K562 (cell line): ENCODE results near the gene EZH1. TPM values are rescaled to one million over a fixed set of nuclear protein-coding genes. Genes with fewer than 3 reads are reported as not detected.
A peak's percentile ranks its signal among the peaks of the same experiment; 100 is the strongest.

ENCODE experiments used
- BHLHE40 ChIP-seq: IDR thresholded peaks from 2 replicates; pipeline ENCODE4 v1.6.1; 2011; ENCODE audit warnings: low read length, improper control_type of control experiment
- CC2D1A ChIP-seq: fragments of 450-650 bp; IDR thresholded peaks from 2 replicates; pipeline ENCODE4 v1.6.1; 2017; ENCODE audit warnings: mild to moderate bottlenecking
- CTCF ChIP-seq, 3 experiments: IDR thresholded peaks in 2 of 3; conservative IDR thresholded peaks in 1 of 3; 2 replicates each; pipeline ENCODE4 v1.5.1; 2011 to 2012; ENCODE audit warnings: low read length in 3 of 3, mild to moderate bottlenecking in 3 of 3, control low read depth in 2 of 3, improper control_type of control experiment in 1 of 3, inconsistent platforms in 1 of 3, low read depth in 1 of 3, mixed read lengths in 1 of 3, moderate library complexity in 1 of 3; ENCODE audit not compliant: insufficient read depth in 2 of 3
- ZNF316 ChIP-seq: fragments of 450-650 bp; IDR thresholded peaks from 2 replicates; pipeline ENCODE4 v1.6.1; 2016
- ZNF639 ChIP-seq, 2 experiments: fragments of 200-800 bp in 1 of 2; sonication (Bioruptor generic) in 1 of 2; sonication (generic) in 1 of 2; formaldehyde crosslinking in 1 of 2; IDR thresholded peaks in 1 of 2; conservative IDR thresholded peaks in 1 of 2; 2 replicates each; pipeline versions ENCODE4 v1.5.0 to v1.6.1; 2016 to 2020; ENCODE audit warnings: missing compliant biosample characterization in 1 of 2, missing genetic modification characterization in 1 of 2, missing genetic modification reagents in 1 of 2
- polyA plus RNA-seq, 8 experiments: library from polyadenylated mRNA; depleted of rRNA in 4 of 8; stranded (reverse) in 5 of 8; unstranded in 3 of 8; fragments of >200 nt; fragmentation: Nextera tagmentation in 2 of 8; fragmentation: Illumina TruSeq in 1 of 8; extraction: Ambion mirVana in 2 of 8; extraction: Trizol in 1 of 8; gene quantifications; 2 replicates each; pipeline versions ENCODE4 v1.2.1 to v1.2.3, GENCODE V29; 2011 to 2014; ENCODE audit warnings: inconsistent platforms in 1 of 8, missing spikeins in 1 of 8
- total RNA-seq, 7 experiments: library from RNA; depleted of rRNA in 6 of 7; stranded (reverse); fragments of >200 nt in 6 of 7; fragmentation: Illumina TruSeq in 2 of 7; extraction: Trizol in 2 of 7; gene quantifications; 2 replicates each; pipeline versions ENCODE4 v1.2.1 to v1.2.3, GENCODE V29; 2011 to 2021; ENCODE audit warnings: low replicate concordance in 1 of 7

Gene EZH1
- total and polyA plus RNA-seq, 9 of the 15 experiments (the other 6 are each of a cell fraction or from before 2014, with no cell fraction given), result 8.6 to 40.8 (median 22.9) TPM

- peak in 1 of 3 experiments; percentile 29; a peak in 2 of 6 replicates for TF ChIP-seq CTCF (IDR thresholded peaks at IDR 0.05 in 2 of 3, conservative IDR thresholded peaks at IDR 0.05 in 1 of 3; ENCODE audit: insufficient read depth in 2 of 3, low read depth in 1 of 3, low read length in 3 of 3)
- TF ChIP-seq ZNF316, result 0 out of 2 replicates have a peak, but pooled peaks have one; percentile 5
- TF ChIP-seq CC2D1A, result 0 out of 2 replicates have a peak, but pooled peaks have one; percentile 24
- TF ChIP-seq BHLHE40, result peak; percentile 99
- peak in 1 of 2 experiments; percentile 45; a peak in 1 of 4 replicates for TF ChIP-seq ZNF639 (CRISPR knock-in tag; conservative IDR thresholded peaks at IDR 0.05 in 1 of 2, IDR thresholded peaks at IDR 0.05 in 1 of 2)
Observed at GRCh38 chr17:42744283-42744805, 496 bp downstream of the EZH1 start (continued).
